EH (cell line): Measurements from ENCODE around the gene OR10G8.
"Not testable (repeated sequence)": the region's sequence is repeated elsewhere in the genome, so short reads cannot be mapped to it uniquely, and the experiment has no call there.

Experiments
- DNase-seq: peaks from one replicate; pipeline ENCODE4 v3.0.0-alpha.2; 2015; ENCODE audit warnings: low read depth

The OR10G8 gene

DNA sequence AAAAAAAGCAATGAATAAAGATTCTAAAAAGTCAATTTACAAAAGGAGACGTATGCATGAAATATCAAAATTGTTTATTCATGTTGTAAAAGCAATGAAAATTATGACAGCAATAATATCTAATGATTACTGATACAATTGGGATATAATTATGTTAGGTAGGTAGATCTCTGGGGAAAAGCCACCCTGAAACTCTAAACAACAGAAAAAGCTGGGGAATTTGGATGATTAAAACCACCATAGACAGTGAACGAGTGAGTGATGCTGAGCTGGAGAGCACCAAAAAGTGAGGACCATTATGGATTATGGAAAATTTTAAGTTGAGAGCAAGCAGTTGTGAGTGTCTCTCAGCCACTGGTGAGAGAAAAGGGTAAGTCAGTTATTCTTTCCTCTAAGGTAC is at the start of gene OR10G8:
Gene OR10G8, plus strand, starts transcription at position 301 of the 400 bp plus-strand sequence. CDS start 2,825 bp downstream, outside the sequence.
- no peak for DNase-seq

- no peak for DNase-seq
These were observed 48.8 kb upstream of the OR10G8 start, which contains the start of gene OR10S1 for GRCh38 chr11:123977731-123978347. TSS of gene OR10S1 (minus strand) at chr11:123977781. CDS start at chr11:123977664, 117 bp downstream.

- DNase-seq, result no peak
These were observed 47.3 kb upstream of the OR10G8 start for GRCh38 chr11:123979311-123979710.

DNA sequence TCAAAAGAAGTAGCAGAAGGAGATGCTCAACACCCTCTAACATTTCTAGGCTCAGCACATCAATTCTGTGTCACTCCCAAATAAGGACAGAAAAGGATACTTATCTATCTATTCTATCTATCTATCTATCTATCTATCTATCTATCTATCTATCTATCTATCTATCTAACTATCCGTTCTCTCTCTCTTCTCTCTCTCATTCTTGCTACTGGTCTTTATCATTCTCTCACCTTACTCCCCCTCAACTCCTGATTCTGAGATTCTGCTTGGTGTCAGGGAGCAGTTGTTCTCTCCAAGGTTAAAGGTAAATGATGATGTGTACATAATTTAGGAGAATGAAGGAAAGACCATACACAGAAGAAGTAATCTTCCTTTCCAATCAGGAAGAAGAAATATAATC is 31.5 kb upstream of the OR10G8 start, which contains the start of gene OR10G6:
Gene OR10G6, minus strand, starts transcription at position 43 of the 400 bp plus-strand sequence. Its CDS starts 0 bp downstream, at position 43.
- no peak for DNase-seq

GRCh38 chr11:124012697-124013096 is 13.9 kb upstream of the OR10G8 start, which contains the start of gene OR10G4:
TSS of gene OR10G4 (plus strand) at chr11:124012997. CDS start at chr11:124015575, 2,578 bp downstream.
- DNase-seq, result no peak

GRCh38 chr11:124015837-124016236 is 10.8 kb upstream of the OR10G8 start:
- not testable (repeated sequence) for DNase-seq

GRCh38 chr11:124036666-124037065 is 10.1 kb downstream of the OR10G8 start:
- DNase-seq, result no peak

- DNase-seq, result no peak
These were observed 13.0 kb downstream of the OR10G8 start for GRCh38 chr11:124039557-124039956.

DNA sequence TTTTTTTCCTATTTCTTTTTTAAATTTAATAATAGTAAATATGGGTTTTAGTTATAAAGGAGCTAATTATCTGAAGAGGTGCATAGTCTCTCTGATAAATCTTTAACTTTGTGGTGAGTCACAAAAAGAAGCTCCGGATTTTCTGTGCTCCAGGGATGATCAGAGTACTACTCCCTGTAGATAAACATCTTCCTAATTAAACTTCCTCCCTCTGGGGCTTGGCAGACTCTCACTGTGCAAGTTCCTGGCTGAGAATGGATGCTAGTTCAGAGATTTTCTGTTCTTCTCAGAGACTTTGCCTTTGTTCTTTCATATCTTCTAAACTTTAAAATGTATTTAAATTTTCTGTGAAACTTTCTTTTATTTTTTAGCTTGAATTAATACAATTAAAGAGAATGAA is 14.7 kb downstream of the OR10G8 start, which contains the start of gene OR10G7:
Gene OR10G7, minus strand, starts transcription at position 72 of the 400 bp plus-strand sequence. CDS start 2,324 bp downstream, outside the sequence.
- DNase-seq, result peak; percentile 0

GRCh38 chr11:124043420-124043819 is 16.8 kb downstream of the OR10G8 start:
- no peak for DNase-seq

GRCh38 chr11:124050748-124051147 is 24.1 kb downstream of the OR10G8 start:
- DNase-seq, result no peak

DNA sequence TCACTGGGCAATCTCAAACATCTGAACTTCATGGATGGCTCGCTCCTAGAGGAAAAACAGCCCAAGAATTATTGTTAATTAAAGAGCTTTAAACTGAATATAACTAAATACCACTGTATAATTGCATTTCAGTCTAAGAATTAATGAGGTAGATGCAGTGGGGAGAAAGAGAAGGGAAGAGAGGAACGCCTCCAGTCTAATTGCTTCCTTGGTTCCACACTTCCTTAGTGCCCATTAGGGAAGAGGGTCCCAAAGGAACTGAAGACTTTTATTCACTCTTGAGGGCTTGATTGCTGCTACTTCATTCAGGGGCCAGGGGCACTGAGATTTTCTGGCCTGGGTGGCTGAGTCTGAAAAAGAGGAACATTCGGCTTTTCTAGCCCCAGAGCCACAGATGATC is 26.4 kb downstream of the OR10G8 start:
- no peak for DNase-seq

- DNase-seq, result no peak
These were observed 42.1 kb downstream of the OR10G8 start for GRCh38 chr11:124068601-124069110.

DNA sequence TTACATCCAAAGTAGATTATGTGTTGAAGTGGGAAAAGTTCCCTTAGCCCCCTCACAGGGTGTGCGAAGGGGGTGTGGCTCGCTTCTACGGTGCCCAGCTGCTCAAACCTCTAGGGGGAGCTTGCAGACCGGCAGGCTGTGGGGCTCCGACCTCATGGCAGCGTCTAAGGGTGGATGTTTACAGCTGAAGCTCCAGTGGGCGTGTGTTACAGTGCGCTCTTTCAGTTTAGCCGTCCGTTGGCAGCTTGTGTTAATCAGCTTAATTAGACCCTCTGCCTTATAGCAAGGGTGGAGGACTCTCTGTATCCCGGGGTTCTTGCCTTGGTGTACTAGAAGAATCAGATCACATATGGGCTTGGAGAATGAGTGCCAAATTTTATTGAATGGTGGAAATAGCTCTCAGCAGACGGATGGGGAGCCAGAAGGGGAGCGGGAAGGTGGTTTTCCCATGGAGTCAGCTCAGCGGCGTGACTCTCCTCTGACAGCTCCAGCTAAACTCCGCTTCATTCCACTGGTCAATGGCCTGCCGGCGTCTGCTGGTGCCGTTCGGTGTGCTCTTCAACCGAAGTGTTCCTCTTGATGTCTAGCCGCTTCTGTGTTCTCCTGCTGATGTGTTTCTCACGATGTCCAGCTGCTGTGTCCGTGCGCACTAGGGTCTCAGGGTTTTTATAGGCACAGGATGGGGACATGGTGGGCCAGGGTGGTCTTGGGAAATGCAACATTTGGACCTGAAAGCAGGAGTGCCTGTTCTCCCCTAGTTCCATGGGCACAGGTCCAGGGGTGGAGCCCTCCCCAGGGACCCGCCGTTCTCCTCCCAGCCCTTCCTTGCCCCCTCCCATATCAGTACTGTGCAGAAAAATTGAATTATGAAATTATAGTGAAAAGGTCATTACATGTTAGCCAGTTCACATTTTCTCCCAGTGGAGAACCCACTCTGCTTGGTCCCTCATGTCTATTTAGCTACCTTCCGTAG is 43.1 kb downstream of the OR10G8 start:
- peak; percentile 62 for DNase-seq

- DNase-seq, result peak; percentile 68
These were observed 44.5 kb downstream of the OR10G8 start for GRCh38 chr11:124070915-124071622.

- DNase-seq, result no peak
These were observed 45.0 kb downstream of the OR10G8 start for GRCh38 chr11:124071623-124071948.

DNA sequence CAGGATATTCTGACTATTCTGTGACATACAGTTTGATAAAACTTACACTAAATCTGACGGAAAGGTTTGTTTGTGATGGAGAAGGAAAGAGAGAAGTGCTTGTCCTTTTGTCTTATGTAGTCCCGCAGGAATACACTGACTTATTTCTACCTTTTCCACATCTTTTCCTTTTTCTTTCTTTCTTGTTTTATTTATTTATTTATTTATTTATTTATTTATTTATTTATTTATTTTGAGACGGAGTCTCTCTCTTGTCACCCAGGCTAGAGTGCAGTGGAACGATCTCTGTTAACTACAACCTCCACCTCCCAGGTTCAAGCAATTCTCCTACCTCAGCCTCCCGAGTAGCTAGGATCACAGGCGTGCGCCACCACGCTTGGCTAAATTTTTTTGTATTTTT is 45.5 kb downstream of the OR10G8 start:
- DNase-seq, result no peak

DNA sequence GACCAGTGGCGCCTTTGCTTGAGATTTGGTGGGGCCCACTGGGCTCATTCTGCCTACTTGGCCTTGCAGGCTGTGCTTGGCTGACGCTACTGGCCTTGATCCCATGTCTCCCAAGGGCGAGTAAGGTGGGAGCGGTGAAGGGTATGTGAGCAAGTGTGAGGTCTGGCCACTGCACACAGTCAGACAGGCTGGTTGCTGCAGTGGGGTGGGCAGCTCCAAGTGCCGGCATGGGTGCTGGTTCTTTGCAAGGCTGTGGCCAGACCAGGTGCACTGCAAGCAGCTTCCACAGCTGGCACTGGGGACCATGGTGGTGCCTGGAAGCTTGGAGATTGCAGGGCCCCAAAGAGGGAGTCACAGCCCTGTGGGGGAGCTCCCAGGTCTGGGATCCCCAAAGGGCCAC is 48.0 kb downstream of the OR10G8 start:
- DNase-seq, result no peak

- DNase-seq, result no peak
These were observed 48.9 kb downstream of the OR10G8 start for GRCh38 chr11:124075492-124075840.

DNA sequence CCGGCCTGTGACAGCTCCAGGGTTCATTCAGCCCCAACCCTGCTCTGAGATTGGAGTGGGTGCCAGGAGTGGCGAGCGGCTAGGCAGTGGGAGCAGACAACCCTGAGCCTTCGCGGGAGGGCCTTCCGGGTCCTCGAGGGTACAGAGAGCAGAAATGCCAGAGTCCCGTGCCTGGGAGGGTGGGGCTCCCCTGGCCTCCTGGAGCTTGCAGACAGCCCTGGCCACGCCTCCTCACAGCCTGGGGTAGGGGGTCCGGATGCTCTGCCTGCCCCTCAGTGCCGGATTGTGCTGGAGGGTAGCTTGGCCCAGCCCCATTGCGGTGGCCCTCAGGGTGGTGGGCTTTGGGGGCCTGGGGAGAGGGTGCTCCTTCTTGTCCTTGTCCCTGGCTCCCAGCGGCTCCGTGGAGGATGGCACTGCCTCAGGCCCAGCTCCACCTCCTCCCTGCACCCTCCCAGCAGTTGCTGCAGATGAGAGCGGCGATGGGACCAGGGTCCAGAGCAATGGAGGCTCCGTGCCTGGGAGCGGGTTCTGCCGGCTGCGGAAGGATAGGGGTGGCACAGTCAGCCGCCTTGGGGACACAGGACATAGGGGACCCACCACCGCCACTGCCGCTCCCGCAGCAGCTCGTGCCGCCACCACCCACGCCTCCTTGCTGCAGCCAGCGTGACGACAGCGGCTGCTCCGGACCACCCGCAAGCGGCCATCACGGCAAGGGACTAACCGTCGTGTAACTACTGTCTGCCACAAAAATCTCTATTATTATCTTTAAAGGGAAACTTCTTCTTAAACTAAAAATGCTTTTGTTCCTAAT is 49.4 kb downstream of the OR10G8 start:
- DNase-seq, result peak; percentile 3

- DNase-seq, result no peak
These were observed 50.7 kb downstream of the OR10G8 start for GRCh38 chr11:124077266-124077665.
